Neural cell (in vitro differentiated cells): ENCODE measurements around the gene TNFRSF6B. TPM values are rescaled to one million over a fixed set of nuclear protein-coding genes. Genes with fewer than 3 reads are reported as not detected.

Experiments used
- H2AFZ ChIP-seq: fragments of 200-600, 300-800 bp; sonication (generic), shearing (Covaris generic); 2 replicates; pipeline ENCODE4 v1.6.0; 2014; ENCODE audit warnings: low read depth, mild to moderate bottlenecking, antibody characterized with exemption, low read length, moderate library complexity
- H3F3A ChIP-seq: fragments of 200-600 bp; shearing (Covaris generic); 2 replicates; pipeline ENCODE4 v1.6.1; 2016; ENCODE audit warnings: mild to moderate bottlenecking, moderate library complexity, mixed read lengths, antibody characterized with exemption, low read length; ENCODE audit not compliant: insufficient read depth, poor library complexity, severe bottlenecking
- H3K27ac ChIP-seq: fragments of 200-600, 300-800 bp; sonication (generic), shearing (Covaris generic); 2 replicates; pipeline ENCODE4 v1.5.1; 2014; ENCODE audit warnings: mild to moderate bottlenecking, low read length, moderate library complexity
- H3K27me3 ChIP-seq: fragments of 300-800, 200-600 bp; sonication (generic), shearing (Covaris generic); 2 replicates; pipeline ENCODE4 v1.6.0; 2014; ENCODE audit warnings: mild to moderate bottlenecking, low read depth, low read length, moderate library complexity; ENCODE audit not compliant: insufficient read depth
- H3K36me3 ChIP-seq: fragments of 300-800, 200-600 bp; sonication (generic), shearing (Covaris generic); 2 replicates; pipeline ENCODE4 v1.5.1; 2014; ENCODE audit warnings: mild to moderate bottlenecking, antibody characterized with exemption, low read length, moderate library complexity; ENCODE audit not compliant: insufficient read depth
- H3K4me2 ChIP-seq: fragments of 300-800, 200-600 bp; sonication (generic), shearing (Covaris generic); 2 replicates; pipeline ENCODE4 v1.6.0; 2014; ENCODE audit warnings: mild to moderate bottlenecking, low read length
- H3K4me3 ChIP-seq: fragments of 300-800, 200-600 bp; sonication (generic), shearing (Covaris generic); 2 replicates; pipeline ENCODE4 v1.5.1; 2014; ENCODE audit warnings: mild to moderate bottlenecking, low read length, moderate library complexity
- H3K79me2 ChIP-seq: fragments of 200-600 bp; shearing (Covaris generic); replicated peaks from 2 replicates; pipeline ENCODE4 v1.6.0; 2014; ENCODE audit warnings: mild to moderate bottlenecking, low read length, moderate library complexity; ENCODE audit not compliant: insufficient read depth
- H3K9ac ChIP-seq: fragments of 300-800, 200-600 bp; sonication (generic), shearing (Covaris generic); 2 replicates; pipeline ENCODE4 v1.6.1; 2016; ENCODE audit warnings: mild to moderate bottlenecking, low read length, mixed read lengths
- H3K9me2 ChIP-seq: fragments of 200-600 bp; shearing (Covaris generic); 2 replicates; pipeline ENCODE4 v1.6.1; 2016; ENCODE audit warnings: mild to moderate bottlenecking, low read length, mixed read lengths; ENCODE audit not compliant: insufficient read depth
- H3K9me3 ChIP-seq: fragments of 200-600, 300-800 bp; sonication (generic), shearing (Covaris generic); 2 replicates; pipeline ENCODE4 v1.6.1; 2016; ENCODE audit warnings: mild to moderate bottlenecking, mixed run types, low read length, moderate library complexity, mixed read lengths
- H4K20me1 ChIP-seq: fragments of 200-600 bp; shearing (Covaris generic); 2 replicates; pipeline ENCODE4 v1.6.1; 2016; ENCODE audit warnings: mild to moderate bottlenecking, mixed run types; ENCODE audit not compliant: insufficient read depth
- CTCF ChIP-seq: fragments of 450-650 bp; IDR thresholded peaks from 2 replicates; pipeline ENCODE4 v1.5.1; 2014; ENCODE audit warnings: antibody characterized with exemption, mild to moderate bottlenecking, moderate library complexity; ENCODE audit not compliant: poor library complexity, severe bottlenecking
- EP300 ChIP-seq: fragments of 450-650 bp; conservative IDR thresholded peaks from 2 replicates; pipeline ENCODE4 v1.6.1; 2014; ENCODE audit warnings: antibody characterized with exemption, mild to moderate bottlenecking, moderate library complexity; ENCODE audit not compliant: poor library complexity, severe bottlenecking
- EZH2 ChIP-seq: fragments of 200-600, 300-800 bp; shearing (Covaris generic), sonication (generic); IDR thresholded peaks from 2 replicates; pipeline ENCODE4 v1.6.1; 2014; ENCODE audit warnings: antibody characterized with exemption, low read length, borderline replicate concordance, mild to moderate bottlenecking; ENCODE audit not compliant: insufficient read depth, poor library complexity, severe bottlenecking
- MXI1 ChIP-seq: fragments of 450-650 bp; conservative IDR thresholded peaks from 2 replicates; pipeline ENCODE4 v1.6.1; 2014; ENCODE audit warnings: antibody characterized with exemption, mild to moderate bottlenecking; ENCODE audit not compliant: poor library complexity, severe bottlenecking
- POLR2AphosphoS5 ChIP-seq: IDR thresholded peaks from 2 replicates; pipeline ENCODE4 v1.6.1; 2012
- RAD21 ChIP-seq: fragments of 450-650 bp; conservative IDR thresholded peaks from 2 replicates; pipeline ENCODE4 v1.6.1; 2014; ENCODE audit warnings: antibody characterized with exemption, mild to moderate bottlenecking, moderate library complexity
- REST ChIP-seq: IDR thresholded peaks from 2 replicates; pipeline ENCODE4 v1.6.1; 2012; ENCODE audit warnings: borderline replicate concordance
- SMC3 ChIP-seq: fragments of 450-650 bp; conservative IDR thresholded peaks from 2 replicates; pipeline ENCODE4 v1.6.1; 2014; ENCODE audit warnings: antibody characterized with exemption, mild to moderate bottlenecking, moderate library complexity; ENCODE audit not compliant: poor library complexity
- TAF1 ChIP-seq: IDR thresholded peaks from 2 replicates; pipeline ENCODE4 v1.6.1; 2012; ENCODE audit warnings: low read depth
- polyA plus RNA-seq: library from polyadenylated mRNA; depleted of rRNA; stranded (reverse); fragments of >200 nt; gene quantifications from 2 replicates; pipeline ENCODE4 v1.2.3, GENCODE V29; 2014

Gene TNFRSF6B
- polyA plus RNA-seq, 1 donor from 2014 or later: 9.4 TPM

- no peaks in the 10 kb centered on the region for H3K9me3 ChIP-seq
- no peaks in the 10 kb centered on the region for H3K79me2 ChIP-seq
- no peak overlapping the region for H3K4me2 ChIP-seq
- H3K27me3 ChIP-seq: no peaks in the 10 kb centered on the region
- no peak overlapping the region for H3K9ac ChIP-seq
- H3K27ac ChIP-seq: no peak overlapping the region
- H3F3A ChIP-seq: no peaks in the 10 kb centered on the region
- TF ChIP-seq EZH2: no peak
- TF ChIP-seq RAD21: no peak
- TF ChIP-seq MXI1: no peak
- TF ChIP-seq SMC3: no peak
- TF ChIP-seq POLR2AphosphoS5: no peak
- no peak for TF ChIP-seq EP300
- TF ChIP-seq TAF1: no peak
- no peak for TF ChIP-seq CTCF
- TF ChIP-seq REST: no peak
- H3K9me2 ChIP-seq: no peaks in the 10 kb centered on the region
- H2AFZ ChIP-seq: no peak overlapping the region
- no peaks in the 10 kb centered on the region for H3K36me3 ChIP-seq
- no peak overlapping the region for H3K4me3 ChIP-seq
- no peaks in the 10 kb centered on the region for H4K20me1 ChIP-seq
Measured at GRCh38 chr20:63686492-63687321, 9.7 kb upstream of the TNFRSF6B start.

GRCh38 chr20:63687419-63688178 lies 8.9 kb upstream of the TNFRSF6B start:
- Histone ChIP-seq H2AFZ (no peak overlapping the region), H3K9me2 (no peaks in the 10 kb centered on the region), H3K4me3 (no peak overlapping the region), H3K27me3 (no peaks in the 10 kb centered on the region), H3F3A (no peaks in the 10 kb centered on the region), H3K27ac (no peak overlapping the region), H3K4me2 (no peak overlapping the region), H3K36me3 (no peaks in the 10 kb centered on the region), H3K9me3 (no peaks in the 10 kb centered on the region), H4K20me1 (no peaks in the 10 kb centered on the region), H3K9ac (no peak overlapping the region), H3K79me2 (no peaks in the 10 kb centered on the region)
- TF ChIP-seq RAD21: no peak
- TF ChIP-seq EZH2: no peak
- no peak for TF ChIP-seq SMC3
- no peak for TF ChIP-seq TAF1
- no peak for TF ChIP-seq EP300
- no peak for TF ChIP-seq REST
- TF ChIP-seq POLR2AphosphoS5: no peak
- TF ChIP-seq MXI1: no peak
- no peak for TF ChIP-seq CTCF
